Loucy (cell line): ENCODE data around the gene MAP2K1.

Experiments used
- H2AFZ ChIP-seq: fragments of 200-600 bp; sonication (generic); 2 replicates; pipeline ENCODE4 v1.6.0; 2016; ENCODE audit warnings: antibody characterized with exemption, mild to moderate bottlenecking, low read length, moderate library complexity
- H3F3A ChIP-seq: fragments of 200-600 bp; 2 replicates; pipeline ENCODE4 v1.6.0; 2016; ENCODE audit warnings: antibody characterized with exemption, low read depth, mild to moderate bottlenecking
- H3K27me3 ChIP-seq: fragments of 200-600 bp; sonication (generic); 2 replicates; pipeline ENCODE4 v1.6.1; 2014; ENCODE audit warnings: low read length, mild to moderate bottlenecking; ENCODE audit not compliant: insufficient read depth, poor library complexity, severe bottlenecking
- H3K36me3 ChIP-seq: fragments of 200-600 bp; sonication (generic); 2 replicates; pipeline ENCODE4 v1.6.1; 2016; ENCODE audit warnings: low read length; ENCODE audit not compliant: insufficient read depth
- H3K4me1 ChIP-seq: fragments of 200-600 bp; sonication (generic); 2 replicates; pipeline ENCODE4 v1.5.1; 2014; ENCODE audit warnings: low read length, mild to moderate bottlenecking; ENCODE audit not compliant: insufficient read depth, poor library complexity, severe bottlenecking
- H3K4me2 ChIP-seq: fragments of 200-600 bp; sonication (generic); 2 replicates; pipeline ENCODE4 v1.6.0; 2014; ENCODE audit warnings: antibody characterized with exemption, low read length, low read depth, mild to moderate bottlenecking; ENCODE audit not compliant: poor library complexity, severe bottlenecking
- H3K4me3 ChIP-seq: fragments of 200-600 bp; sonication (generic); 2 replicates; pipeline ENCODE4 v1.5.1; 2014; ENCODE audit warnings: low read length, mild to moderate bottlenecking, mixed read lengths; ENCODE audit not compliant: poor library complexity, severe bottlenecking
- H3K79me2 ChIP-seq: fragments of 200-600 bp; sonication (generic); 2 replicates; pipeline ENCODE4 v1.6.1; 2014; ENCODE audit warnings: low read length; ENCODE audit not compliant: insufficient read depth
- H3K9ac ChIP-seq: fragments of 200-600 bp; sonication (generic); 2 replicates; pipeline ENCODE4 v1.6.0; 2014; ENCODE audit warnings: mild to moderate bottlenecking, low read depth, low read length, moderate library complexity; ENCODE audit not compliant: poor library complexity, severe bottlenecking
- H3K9me2 ChIP-seq: fragments of 200-600 bp; sonication (generic); replicated peaks from 2 replicates; pipeline ENCODE4 v1.6.1; 2016; ENCODE audit warnings: low read depth, low read length, mixed read lengths
- H3K9me3 ChIP-seq: fragments of 200-600 bp; sonication (generic); 2 replicates; pipeline ENCODE4 v1.6.1; 2014; ENCODE audit warnings: mild to moderate bottlenecking, antibody characterized with exemption, low read length, low read depth; ENCODE audit not compliant: insufficient read depth
- H4K20me1 ChIP-seq: fragments of 200-600 bp; sonication (generic); 2 replicates; pipeline ENCODE4 v1.6.0; 2014; ENCODE audit warnings: antibody characterized with exemption, low read length, mild to moderate bottlenecking; ENCODE audit not compliant: insufficient read depth, poor library complexity, severe bottlenecking
- EZH2phosphoT487 ChIP-seq: fragments of 200-600 bp; IDR thresholded peaks from 2 replicates; pipeline ENCODE4 v1.6.1; 2018; ENCODE audit warnings: antibody characterized with exemption, mild to moderate bottlenecking, moderate library complexity, borderline replicate concordance
- TF ChIP-seq, protein P1 (sequence below): fragments of 200-600 bp; sonication (generic); conservative IDR thresholded peaks from 2 replicates; pipeline ENCODE4 v1.5.1; 2014; ENCODE audit warnings: mild to moderate bottlenecking, antibody characterized with exemption, low read length

MAP2K1 gene

DNA sequence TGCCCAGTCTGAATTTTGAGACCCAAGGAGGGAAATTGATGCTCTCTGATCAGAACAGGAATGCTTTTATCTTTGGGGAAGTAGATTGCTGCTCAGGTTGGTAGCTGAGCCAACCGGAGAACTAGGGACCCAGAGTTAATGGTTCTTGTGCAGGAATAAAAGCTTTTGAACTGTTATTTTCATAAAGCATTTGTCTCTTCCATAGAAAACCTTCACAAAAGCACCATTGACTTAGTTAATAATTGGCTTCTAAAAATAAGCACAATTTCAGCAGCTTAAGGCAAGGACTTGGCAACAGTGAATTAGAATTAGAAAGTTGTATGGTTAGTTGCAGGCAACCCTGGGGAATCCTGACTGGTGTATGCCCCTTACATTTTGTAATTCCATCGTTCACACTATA, 53.8 kb downstream of the MAP2K1 start:
- Histone ChIP-seq H3K4me3 (no peak overlapping the region), H2AFZ (no peak overlapping the region), H3K9me2 (no peaks in the 10 kb centered on the region), H3K4me2 (no peak overlapping the region), H4K20me1 (no peaks in the 10 kb centered on the region), H3K4me1 (no peaks in the 10 kb centered on the region), H3K79me2 (no peaks in the 10 kb centered on the region), H3K9ac (no peak overlapping the region), H3K27me3 (no peaks in the 10 kb centered on the region), H3K36me3 (peaks cover 90% of the 10 kb centered on the region; the same call in 1 of the 2 replicates), H3F3A (no peaks in the 10 kb centered on the region), H3K9me3 (no peaks in the 10 kb centered on the region)
- TF ChIP-seq, protein P1, sequence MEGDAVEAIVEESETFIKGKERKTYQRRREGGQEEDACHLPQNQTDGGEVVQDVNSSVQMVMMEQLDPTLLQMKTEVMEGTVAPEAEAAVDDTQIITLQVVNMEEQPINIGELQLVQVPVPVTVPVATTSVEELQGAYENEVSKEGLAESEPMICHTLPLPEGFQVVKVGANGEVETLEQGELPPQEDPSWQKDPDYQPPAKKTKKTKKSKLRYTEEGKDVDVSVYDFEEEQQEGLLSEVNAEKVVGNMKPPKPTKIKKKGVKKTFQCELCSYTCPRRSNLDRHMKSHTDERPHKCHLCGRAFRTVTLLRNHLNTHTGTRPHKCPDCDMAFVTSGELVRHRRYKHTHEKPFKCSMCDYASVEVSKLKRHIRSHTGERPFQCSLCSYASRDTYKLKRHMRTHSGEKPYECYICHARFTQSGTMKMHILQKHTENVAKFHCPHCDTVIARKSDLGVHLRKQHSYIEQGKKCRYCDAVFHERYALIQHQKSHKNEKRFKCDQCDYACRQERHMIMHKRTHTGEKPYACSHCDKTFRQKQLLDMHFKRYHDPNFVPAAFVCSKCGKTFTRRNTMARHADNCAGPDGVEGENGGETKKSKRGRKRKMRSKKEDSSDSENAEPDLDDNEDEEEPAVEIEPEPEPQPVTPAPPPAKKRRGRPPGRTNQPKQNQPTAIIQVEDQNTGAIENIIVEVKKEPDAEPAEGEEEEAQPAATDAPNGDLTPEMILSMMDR = no peak
- no peak for TF ChIP-seq EZH2phosphoT487

DNA sequence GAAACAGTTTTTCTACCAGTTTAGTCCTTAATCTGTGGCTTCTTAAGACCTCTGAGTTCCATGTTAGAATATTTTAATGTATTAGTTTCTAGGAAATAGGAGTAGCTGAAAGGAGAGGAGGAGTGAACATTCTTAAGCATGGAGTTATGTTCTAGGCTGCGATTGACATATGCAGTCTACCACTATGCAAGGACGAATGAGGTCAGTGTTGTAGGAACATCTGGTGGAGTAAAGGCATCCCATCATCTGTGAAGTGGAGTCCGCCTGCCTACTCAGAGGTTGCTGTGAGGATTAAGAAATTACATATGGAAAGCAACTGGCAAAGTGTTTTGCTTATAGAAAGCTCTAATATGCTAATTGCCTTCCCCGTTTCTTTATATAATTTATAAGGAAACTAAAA, 65.7 kb downstream of the MAP2K1 start:
- Histone ChIP-seq H3K4me1 (no peaks in the 10 kb centered on the region), H3K4me2 (no peak overlapping the region), H3K4me3 (no peak overlapping the region), H3K36me3 (peaks cover 14% of the 10 kb centered on the region; the same call in 1 of the 2 replicates), H3F3A (no peaks in the 10 kb centered on the region), H3K9me2 (no peaks in the 10 kb centered on the region), H3K9ac (no peak overlapping the region), H4K20me1 (no peaks in the 10 kb centered on the region), H3K9me3 (no peaks in the 10 kb centered on the region), H3K27me3 (no peaks in the 10 kb centered on the region), H2AFZ (no peak overlapping the region), H3K79me2 (no peaks in the 10 kb centered on the region)
- TF ChIP-seq, protein P1 = no peak
- TF ChIP-seq EZH2phosphoT487 = no peak

DNA sequence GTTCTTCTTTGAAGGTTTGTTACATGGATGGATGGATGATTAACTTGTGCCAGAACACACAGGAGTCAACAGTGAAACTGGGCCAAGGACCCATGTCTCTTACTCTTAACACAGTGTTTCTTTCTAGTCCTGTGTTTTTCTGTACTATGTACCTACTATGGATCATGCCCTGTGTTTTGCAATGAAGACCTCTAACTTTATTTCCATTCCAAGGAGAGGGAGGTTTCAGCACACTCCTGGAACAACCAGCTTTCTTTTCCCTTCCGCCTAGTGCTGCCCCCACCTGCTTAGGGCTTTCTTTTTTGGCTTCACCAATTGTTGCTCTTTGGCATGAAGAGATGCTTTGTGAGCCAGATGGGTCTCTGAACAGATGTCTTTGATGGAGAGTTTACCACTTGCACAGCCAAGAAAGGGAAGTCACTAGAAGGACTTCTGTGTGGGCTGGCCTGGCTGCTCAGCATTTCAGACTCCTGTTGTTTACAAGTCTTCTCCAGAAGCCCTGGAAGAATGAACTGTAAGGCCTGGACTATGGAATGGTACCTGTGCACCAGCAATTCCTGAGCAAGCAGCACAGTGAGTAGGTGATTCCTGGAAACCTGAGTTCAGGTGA, 66.4 kb downstream of the MAP2K1 start:
- Histone ChIP-seq H3K79me2 (no peaks in the 10 kb centered on the region), H3K4me3 (no peak overlapping the region), H3K9me2 (no peaks in the 10 kb centered on the region), H4K20me1 (no peaks in the 10 kb centered on the region), H3K9me3 (no peaks in the 10 kb centered on the region), H3K36me3 (peaks cover 14% of the 10 kb centered on the region; the same call in 1 of the 2 replicates), H3K4me1 (no peaks in the 10 kb centered on the region), H3K9ac (no peak overlapping the region), H2AFZ (no peak overlapping the region), H3K4me2 (no peak overlapping the region), H3K27me3 (no peaks in the 10 kb centered on the region), H3F3A (no peaks in the 10 kb centered on the region)
- TF ChIP-seq EZH2phosphoT487 = no peak
- TF ChIP-seq, protein P1 = no peak
